Naive thymus-derived CD8-positive, alpha-beta T cell (primary cell): Measurements from ENCODE around the gene ARFIP1. TPM values are rescaled to one million over a fixed set of nuclear protein-coding genes. Genes with fewer than 3 reads are reported as not detected.

Source experiments
- ATAC-seq, 2 donors: fragments of 150-1000 bp; cut with Tn5 transposase in 1 of 2; sonication (Bioruptor Pico), chemical (Tn5 transposase) in 1 of 2; 1 replicate in 1 of 2; 2 replicates in 1 of 2; pipeline ENCODE4 v1.10.0; 2021; ENCODE audit warnings: mild to moderate bottlenecking in 2 of 2, moderate library complexity in 2 of 2
- POLR2A ChIA-PET: fragments of 350-600 bp; sonication (Branson Sonifier 250); formaldehyde crosslinking; loops from one replicate; lab custom pipeline; 2021; ENCODE audit warnings: antibody characterized with exemption; lab: Charles Lee
- DNase-seq, 10 donors: peaks; one replicate each; pipeline versions ENCODE4 v3.0.0 to v3.0.0-alpha.2; 2020 to 2022
- H3K27ac Mint-ChIP-seq, 10 donors: one replicate each; pipeline ENCODE4 v1.8.0; 2020 to 2022; ENCODE audit warnings: mild to moderate bottlenecking in 10 of 10, mixed read lengths in 10 of 10, moderate library complexity in 4 of 10, inconsistent platforms in 1 of 10
- H3K27me3 Mint-ChIP-seq, 5 donors: one replicate each; pipeline ENCODE4 v1.8.0; 2021 to 2022; ENCODE audit warnings: mixed read lengths in 5 of 5
- H3K36me3 Mint-ChIP-seq, 3 donors: one replicate each; pipeline ENCODE4 v1.8.0; 2020 to 2022; ENCODE audit warnings: mixed read lengths in 3 of 3, mild to moderate bottlenecking in 2 of 3, inconsistent platforms in 1 of 3
- H3K4me1 Mint-ChIP-seq, 4 donors: one replicate each; pipeline ENCODE4 v1.8.0; 2021 to 2022; ENCODE audit warnings: mixed read lengths in 4 of 4
- H3K4me3 Mint-ChIP-seq, 10 donors: one replicate each; pipeline ENCODE4 v1.8.0; 2020 to 2022; ENCODE audit warnings: mild to moderate bottlenecking in 10 of 10, mixed read lengths in 10 of 10, moderate library complexity in 6 of 10, inconsistent platforms in 1 of 10
- H3K9me3 Mint-ChIP-seq, 9 donors: one replicate each; pipeline ENCODE4 v1.8.0; 2020 to 2022; ENCODE audit warnings: mixed read lengths in 9 of 9, mild to moderate bottlenecking in 3 of 9, inconsistent platforms in 1 of 9, moderate library complexity in 1 of 9
- polyA plus RNA-seq, 3 donors: library from polyadenylated mRNA; unstranded; fragments of 300-500 nt; fragmentation: Illumina TruSeq; gene quantifications; one replicate each; pipeline ENCODE4 v1.2.3, GENCODE V29; 2021
- total RNA-seq, 8 experiments: library from RNA in 2 of 8; stranded (reverse) in 2 of 8; gene quantifications; one replicate each; pipeline ENCODE4 v1.2.3 and lab custom pipeline; 2021 to 2026

The ARFIP1 gene
- total and polyA plus RNA-seq, 5 experiments from 2014 or later = 11.3 to 21.3 (median 14.5) TPM

- H3K36me3 Mint-ChIP-seq = no peaks in the 10 kb centered on the region
- no peaks in the 10 kb centered on the region for H3K9me3 Mint-ChIP-seq
- H3K4me1 Mint-ChIP-seq = peaks cover 0 to 2% (median 0%) of the 10 kb centered on the region in 4 donors
- DNase-seq = no peak
- H3K27me3 Mint-ChIP-seq = peaks cover 0 to 15% (median 12%) of the 10 kb centered on the region in 5 donors
- ATAC-seq = no peak
- no peak overlapping the region for H3K4me3 Mint-ChIP-seq
- POLR2A ChIA-PET = no interaction called here
- no peak overlapping the region for H3K27ac Mint-ChIP-seq
These were observed 167.6 kb downstream of the ARFIP1 start for GRCh38 chr4:152947311-152947710.

- ATAC-seq = no peak
- DNase-seq = no peak
- no peaks in the 10 kb centered on the region for H3K36me3 Mint-ChIP-seq
- peaks cover 0 to 15% (median 12%) of the 10 kb centered on the region in 5 donors for H3K27me3 Mint-ChIP-seq
- H3K27ac Mint-ChIP-seq = no peak overlapping the region
- H3K9me3 Mint-ChIP-seq = no peaks in the 10 kb centered on the region
- peaks cover 0 to 1% (median 0%) of the 10 kb centered on the region in 4 donors for H3K4me1 Mint-ChIP-seq
- H3K4me3 Mint-ChIP-seq = no peak overlapping the region
- POLR2A ChIA-PET = interaction anchor here (0.8 kb wide), 1 partner anchor 727 kb away, joined by 3 read pairs; no protein-coding TSS in a partner anchor
These were observed 170.2 kb downstream of the ARFIP1 start for GRCh38 chr4:152949930-152950329.

GRCh38 chr4:152950402-152951274, 170.9 kb downstream of the ARFIP1 start:
- POLR2A ChIA-PET = interaction anchor here (0.8 kb wide), 1 partner anchor 726 kb away, joined by 3 read pairs; no protein-coding TSS in a partner anchor
- Mint-ChIP-seq H3K27ac (no peak overlapping the region), H3K9me3 (no peaks in the 10 kb centered on the region), H3K36me3 (no peaks in the 10 kb centered on the region), H3K4me1 (no peaks in the 10 kb centered on the region), H3K27me3 (peaks cover 0 to 15% (median 12%) of the 10 kb centered on the region in 5 donors), H3K4me3 (no peak overlapping the region)
- ATAC-seq (no peak), DNase-seq (no peak)

- H3K4me1 Mint-ChIP-seq = no peaks in the 10 kb centered on the region
- ATAC-seq (no peak), DNase-seq (no peak)
- peaks cover 0 to 17% (median 12%) of the 10 kb centered on the region in 5 donors for H3K27me3 Mint-ChIP-seq
- H3K36me3 Mint-ChIP-seq = no peaks in the 10 kb centered on the region
- POLR2A ChIA-PET = no interaction called here
- no peak overlapping the region for H3K4me3 Mint-ChIP-seq
- no peaks in the 10 kb centered on the region for H3K9me3 Mint-ChIP-seq
- H3K27ac Mint-ChIP-seq = no peak overlapping the region
These were observed 171.6 kb downstream of the ARFIP1 start for GRCh38 chr4:152951348-152951747.

- H3K9me3 Mint-ChIP-seq = no peaks in the 10 kb centered on the region
- ATAC-seq = no peak
- H3K27ac Mint-ChIP-seq = no peak overlapping the region
- H3K36me3 Mint-ChIP-seq = no peaks in the 10 kb centered on the region
- H3K4me3 Mint-ChIP-seq = no peak overlapping the region
- no peak for DNase-seq
- H3K4me1 Mint-ChIP-seq = peaks cover 0 to 17% (median 1%) of the 10 kb centered on the region in 4 donors
- POLR2A ChIA-PET = no interaction called here
- peaks cover 0 to 8% (median 6%) of the 10 kb centered on the region in 5 donors for H3K27me3 Mint-ChIP-seq
These were observed 173.8 kb downstream of the ARFIP1 start for GRCh38 chr4:152953514-152953913.

- POLR2A ChIA-PET = no interaction called here
- H3K27ac Mint-ChIP-seq = no peak overlapping the region
These were observed 175.0 kb downstream of the ARFIP1 start for GRCh38 chr4:152954741-152955140.

GRCh38 chr4:152956147-152956546, 176.4 kb downstream of the ARFIP1 start:
- no peak for DNase-seq
- Mint-ChIP-seq H3K4me1 (peaks cover 0 to 18% (median 1%) of the 10 kb centered on the region in 4 donors), H3K4me3 (no peak overlapping the region), H3K27ac (no peak overlapping the region), H3K27me3 (peaks cover 0 to 4% (median 0%) of the 10 kb centered on the region in 5 donors), H3K36me3 (no peaks in the 10 kb centered on the region), H3K9me3 (no peaks in the 10 kb centered on the region)
- ATAC-seq = no peak
- POLR2A ChIA-PET = no interaction called here

More at GRCh38 chr4:152954741-152955140, 175.0 kb downstream of the ARFIP1 start:
- peaks cover 0 to 18% (median 1%) of the 10 kb centered on the region in 4 donors for H3K4me1 Mint-ChIP-seq
- H3K9me3 Mint-ChIP-seq = no peaks in the 10 kb centered on the region
- no peak for DNase-seq
- H3K27me3 Mint-ChIP-seq = peaks cover 0 to 8% (median 6%) of the 10 kb centered on the region in 5 donors
- H3K4me3 Mint-ChIP-seq = no peak overlapping the region
- ATAC-seq = no peak
- H3K36me3 Mint-ChIP-seq = no peaks in the 10 kb centered on the region

- Mint-ChIP-seq H3K4me3 (no peak overlapping the region), H3K27ac (peak overlapping the region in 1 of 10 donors; percentile 63), H3K36me3 (no peaks in the 10 kb centered on the region), H3K9me3 (no peaks in the 10 kb centered on the region), H3K27me3 (peaks cover 0 to 4% (median 0%) of the 10 kb centered on the region in 5 donors), H3K4me1 (peaks cover 0 to 18% (median 1%) of the 10 kb centered on the region in 4 donors)
- DNase-seq (no peak), ATAC-seq (no peak)
- POLR2A ChIA-PET = no interaction called here
These were observed 177.1 kb downstream of the ARFIP1 start for GRCh38 chr4:152956650-152957436.

GRCh38 chr4:152957437-152958171, 177.8 kb downstream of the ARFIP1 start:
- Mint-ChIP-seq H3K4me3 (peak overlapping the region in 1 of 10 donors; percentile 9), H3K4me1 (peaks cover 0 to 18% (median 1%) of the 10 kb centered on the region in 4 donors), H3K9me3 (no peaks in the 10 kb centered on the region), H3K27ac (peak overlapping the region in 1 of 10 donors; percentile 65), H3K36me3 (no peaks in the 10 kb centered on the region), H3K27me3 (peaks cover 0 to 4% (median 0%) of the 10 kb centered on the region in 5 donors)
- POLR2A ChIA-PET = no interaction called here
- DNase-seq = no peak
- ATAC-seq = no peak

- H3K4me3 Mint-ChIP-seq = no peak overlapping the region
- H3K9me3 Mint-ChIP-seq = no peaks in the 10 kb centered on the region
- H3K27me3 Mint-ChIP-seq = peaks cover 0 to 3% (median 0%) of the 10 kb centered on the region in 5 donors
- ATAC-seq (no peak), DNase-seq (no peak)
- H3K27ac Mint-ChIP-seq = no peak overlapping the region
- H3K36me3 Mint-ChIP-seq = no peaks in the 10 kb centered on the region
- POLR2A ChIA-PET = no interaction called here
- peaks cover 0 to 18% (median 1%) of the 10 kb centered on the region in 4 donors for H3K4me1 Mint-ChIP-seq
These were observed 179.3 kb downstream of the ARFIP1 start for GRCh38 chr4:152959080-152959479.

GRCh38 chr4:152960082-152960481, 180.3 kb downstream of the ARFIP1 start:
- no peak overlapping the region for H3K27ac Mint-ChIP-seq
- H3K4me3 Mint-ChIP-seq = no peak overlapping the region
- no peak for ATAC-seq
- peaks cover 0 to 2% (median 0%) of the 10 kb centered on the region in 5 donors for H3K27me3 Mint-ChIP-seq
- no peaks in the 10 kb centered on the region for H3K9me3 Mint-ChIP-seq
- POLR2A ChIA-PET = no interaction called here
- no peak for DNase-seq
- peaks cover 0 to 18% (median 1%) of the 10 kb centered on the region in 4 donors for H3K4me1 Mint-ChIP-seq
- no peaks in the 10 kb centered on the region for H3K36me3 Mint-ChIP-seq
